Measurements from ENCODE around the gene MEA1.

Gene MEA1

GRCh38 chr6:42966571-42966970, 47.2 kb downstream of the MEA1 start:
- H3K9me3 Mint-ChIP-seq: no peaks in the 10 kb centered on the region

GRCh38 chr6:42963855-42964605, 49.7 kb downstream of the MEA1 start:
- Mint-ChIP-seq H3K9me3 (peaks cover 3% of the 10 kb centered on the region), H3K4me1 (peaks cover 6% of the 10 kb centered on the region), H3K27ac (no peak overlapping the region), H3K4me3 (no peak overlapping the region), H3K36me3 (ENCODE audit: low read depth) (peaks cover 21% of the 10 kb centered on the region), H3K27me3 (ENCODE audit: low read depth, poor library complexity) (peaks cover 46% of the 10 kb centered on the region)
- DNase-seq: peak; percentile 43
- TF ChIP-seq, protein P1, sequence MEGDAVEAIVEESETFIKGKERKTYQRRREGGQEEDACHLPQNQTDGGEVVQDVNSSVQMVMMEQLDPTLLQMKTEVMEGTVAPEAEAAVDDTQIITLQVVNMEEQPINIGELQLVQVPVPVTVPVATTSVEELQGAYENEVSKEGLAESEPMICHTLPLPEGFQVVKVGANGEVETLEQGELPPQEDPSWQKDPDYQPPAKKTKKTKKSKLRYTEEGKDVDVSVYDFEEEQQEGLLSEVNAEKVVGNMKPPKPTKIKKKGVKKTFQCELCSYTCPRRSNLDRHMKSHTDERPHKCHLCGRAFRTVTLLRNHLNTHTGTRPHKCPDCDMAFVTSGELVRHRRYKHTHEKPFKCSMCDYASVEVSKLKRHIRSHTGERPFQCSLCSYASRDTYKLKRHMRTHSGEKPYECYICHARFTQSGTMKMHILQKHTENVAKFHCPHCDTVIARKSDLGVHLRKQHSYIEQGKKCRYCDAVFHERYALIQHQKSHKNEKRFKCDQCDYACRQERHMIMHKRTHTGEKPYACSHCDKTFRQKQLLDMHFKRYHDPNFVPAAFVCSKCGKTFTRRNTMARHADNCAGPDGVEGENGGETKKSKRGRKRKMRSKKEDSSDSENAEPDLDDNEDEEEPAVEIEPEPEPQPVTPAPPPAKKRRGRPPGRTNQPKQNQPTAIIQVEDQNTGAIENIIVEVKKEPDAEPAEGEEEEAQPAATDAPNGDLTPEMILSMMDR (IDR thresholded peaks at IDR 0.05): no peak

More at GRCh38 chr6:42966571-42966970, 47.2 kb downstream of the MEA1 start:
- H3K27ac Mint-ChIP-seq: no peak overlapping the region
- TF ChIP-seq, protein P1 (IDR thresholded peaks at IDR 0.05): no peak
- DNase-seq: no peak
- no peak overlapping the region for H3K4me3 Mint-ChIP-seq
- peaks cover 20% of the 10 kb centered on the region for H3K27me3 Mint-ChIP-seq (ENCODE audit: low read depth, poor library complexity)
- H3K36me3 Mint-ChIP-seq (ENCODE audit: low read depth): peaks cover 23% of the 10 kb centered on the region
- no peaks in the 10 kb centered on the region for H3K4me1 Mint-ChIP-seq

DNA sequence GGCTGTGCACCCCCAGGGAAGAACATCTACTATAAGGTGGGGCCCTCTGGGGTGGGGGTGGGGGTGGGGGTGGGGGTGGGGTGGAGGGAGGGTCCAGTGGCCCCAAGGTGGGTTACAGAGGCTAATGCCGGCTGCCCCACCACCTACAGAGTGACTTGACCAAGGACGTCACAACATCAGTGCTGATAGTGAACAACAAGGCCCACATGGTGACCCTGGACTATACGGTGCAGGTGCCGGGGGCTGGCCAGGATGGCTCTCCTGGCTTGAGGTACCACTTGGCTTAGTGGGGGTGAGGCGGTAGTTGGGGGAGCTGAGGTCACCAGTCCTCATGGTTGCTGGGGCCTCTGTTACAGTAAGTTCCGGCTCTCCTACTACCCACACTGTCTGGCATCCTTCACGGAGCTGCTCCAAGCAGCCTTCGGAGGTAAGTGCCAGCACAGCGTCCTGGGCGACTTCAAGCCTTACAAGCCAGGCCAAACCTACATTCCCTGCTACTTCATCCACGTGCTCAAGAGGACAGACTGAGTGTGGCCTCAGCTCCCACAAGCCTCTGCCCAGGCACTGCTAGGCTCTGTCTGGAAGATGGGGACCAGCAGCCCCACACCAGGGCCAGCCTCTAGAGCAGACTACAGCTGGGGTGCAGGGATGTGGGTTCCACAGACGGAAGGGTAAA, 50.4 kb downstream of the MEA1 start:
- H3K4me1 Mint-ChIP-seq: peaks cover 6% of the 10 kb centered on the region
- H3K9me3 Mint-ChIP-seq: peaks cover 3% of the 10 kb centered on the region
- peaks cover 18% of the 10 kb centered on the region for H3K36me3 Mint-ChIP-seq (ENCODE audit: low read depth)
- H3K27me3 Mint-ChIP-seq (ENCODE audit: low read depth, poor library complexity): peaks cover 53% of the 10 kb centered on the region
- no peak overlapping the region for H3K27ac Mint-ChIP-seq
- no peak overlapping the region for H3K4me3 Mint-ChIP-seq
- TF ChIP-seq, protein P1 (IDR thresholded peaks at IDR 0.05): no peak
- DNase-seq: no peak

DNA sequence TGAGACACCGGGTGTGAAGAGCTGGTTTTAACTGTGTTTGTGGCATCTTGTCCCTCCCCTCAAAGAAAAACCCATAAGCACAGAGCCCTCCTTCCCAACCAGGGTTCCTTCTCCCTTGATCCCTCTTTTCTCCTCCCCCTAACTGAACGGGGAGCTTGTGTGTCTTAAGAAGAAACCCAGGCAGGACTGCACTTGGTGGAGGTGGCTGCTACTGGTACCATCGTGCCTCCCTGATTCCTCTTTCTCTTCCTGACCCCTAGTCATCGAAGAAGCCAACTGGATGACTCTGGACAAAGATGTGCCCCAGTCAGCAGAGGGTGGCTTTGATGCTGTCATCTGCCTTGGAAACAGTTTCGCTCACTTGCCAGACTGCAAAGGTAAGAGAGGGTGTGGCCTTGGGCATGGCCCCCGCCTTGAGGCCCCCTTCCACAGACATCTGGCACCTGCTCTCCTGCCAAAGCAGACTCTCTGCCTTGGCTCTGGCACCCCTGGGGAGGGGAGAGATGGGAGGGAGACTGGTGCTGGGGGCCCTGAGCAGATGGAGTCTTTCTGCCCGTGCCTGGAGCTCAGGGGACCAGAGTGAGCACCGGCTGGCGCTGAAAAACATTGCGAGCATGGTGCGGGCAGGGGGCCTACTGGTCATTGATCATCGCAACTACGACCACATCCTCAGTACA, 51.1 kb downstream of the MEA1 start:
- Mint-ChIP-seq H3K27ac (no peak overlapping the region), H3K36me3 (ENCODE audit: low read depth) (peaks cover 18% of the 10 kb centered on the region), H3K27me3 (ENCODE audit: low read depth, poor library complexity) (peaks cover 58% of the 10 kb centered on the region), H3K4me1 (peaks cover 6% of the 10 kb centered on the region), H3K4me3 (no peak overlapping the region), H3K9me3 (peaks cover 3% of the 10 kb centered on the region)
- no peak for DNase-seq
- TF ChIP-seq, protein P1 (IDR thresholded peaks at IDR 0.05): no peak

DNA sequence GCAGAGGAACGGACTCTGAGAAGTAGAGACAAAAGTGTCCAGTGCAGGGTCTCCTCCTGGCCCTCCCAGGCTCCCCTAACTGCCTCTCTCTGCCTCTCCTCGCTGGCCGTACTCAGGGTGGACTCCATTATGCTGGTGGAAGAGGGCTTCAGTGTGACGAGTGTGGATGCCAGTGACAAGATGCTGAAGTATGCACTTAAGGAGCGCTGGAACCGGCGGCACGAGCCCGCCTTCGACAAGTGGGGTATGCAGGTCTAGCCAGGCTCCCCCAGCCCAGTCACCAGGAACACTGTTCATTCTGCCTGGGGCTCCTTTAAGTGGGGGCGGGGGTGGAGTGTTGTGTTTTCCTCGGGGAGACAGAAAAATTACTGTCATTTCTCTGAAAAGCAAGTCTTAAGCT, 51.6 kb downstream of the MEA1 start:
- Mint-ChIP-seq H3K9me3 (peaks cover 3% of the 10 kb centered on the region), H3K4me3 (no peak overlapping the region), H3K36me3 (ENCODE audit: low read depth) (peaks cover 18% of the 10 kb centered on the region), H3K4me1 (peaks cover 6% of the 10 kb centered on the region), H3K27me3 (ENCODE audit: low read depth, poor library complexity) (peaks cover 58% of the 10 kb centered on the region), H3K27ac (no peak overlapping the region)
- DNase-seq: no peak
- TF ChIP-seq, protein P1 (IDR thresholded peaks at IDR 0.05): no peak
